Keratinocyte (primary cell): ENCODE data around the gene ODAD2. TPM values are rescaled to one million over a fixed set of nuclear protein-coding genes. Genes with fewer than 3 reads are reported as not detected.

Experiments used
- DNase-seq: peaks from one replicate; pipeline ENCODE4 v3.0.0-alpha.2; 2011; ENCODE audit warnings: low read depth, missing footprints, low spot score
- FAIRE-seq: peaks from 2 replicates; lab custom pipeline; 2011; peaks lifted over from hg19 to GRCh38; lab: Jason Lieb, UNC
- H2AFZ ChIP-seq: 2 replicates; pipeline ENCODE4 v1.6.0; 2012; ENCODE audit warnings: low read length, control low read depth, inconsistent platforms; ENCODE audit not compliant: control insufficient read depth
- H3K27ac ChIP-seq: 2 replicates; pipeline ENCODE4 v1.5.1; 2011; ENCODE audit warnings: low read length; ENCODE audit not compliant: control insufficient read depth, insufficient read depth
- H3K27me3 ChIP-seq: 3 replicates; pipeline ENCODE4 v1.6.0; 2011; ENCODE audit warnings: low read length; ENCODE audit not compliant: control insufficient read depth, insufficient read depth; ENCODE audit errors: extremely low read depth
- H3K36me3 ChIP-seq, 2 experiments: 2 replicates in 1 of 2; 3 replicates in 1 of 2; pipeline ENCODE4 v1.5.1; 2011; ENCODE audit warnings: low read length in 2 of 2, mild to moderate bottlenecking in 1 of 2; ENCODE audit not compliant: control insufficient read depth in 2 of 2, insufficient read depth in 2 of 2; ENCODE audit errors: extremely low read depth in 1 of 2
- H3K4me1 ChIP-seq: 3 replicates; pipeline ENCODE4 v1.5.1; 2011; ENCODE audit warnings: low read length; ENCODE audit not compliant: control insufficient read depth, insufficient read depth; ENCODE audit errors: extremely low read depth
- H3K4me2 ChIP-seq: 3 replicates; pipeline ENCODE4 v1.6.0; 2011; ENCODE audit warnings: low read depth, low read length; ENCODE audit not compliant: control insufficient read depth, insufficient read depth; ENCODE audit errors: extremely low read depth
- H3K4me3 ChIP-seq, 3 experiments: fragments of 200-600 bp in 1 of 3; sonication (generic) in 1 of 3; 2 replicates in 2 of 3; 3 replicates in 1 of 3; pipeline ENCODE4 v1.5.1; 2011 to 2016; ENCODE audit warnings: low read length in 3 of 3, mild to moderate bottlenecking in 3 of 3, control low read depth in 2 of 3, inconsistent platforms in 1 of 3, low read depth in 1 of 3, mixed read lengths in 1 of 3, mixed run types in 1 of 3, moderate library complexity in 1 of 3; ENCODE audit not compliant: control insufficient read depth in 2 of 3, insufficient read depth in 2 of 3; ENCODE audit errors: extremely low read depth in 1 of 3
- H3K79me2 ChIP-seq: 2 replicates; pipeline ENCODE4 v1.6.0; 2012; ENCODE audit warnings: low read length; ENCODE audit not compliant: control insufficient read depth, insufficient read depth
- H3K9ac ChIP-seq: 3 replicates; pipeline ENCODE4 v1.6.0; 2011; ENCODE audit warnings: low read length; ENCODE audit not compliant: control insufficient read depth, insufficient read depth; ENCODE audit errors: extremely low read depth
- H3K9me1 ChIP-seq: 3 replicates; pipeline ENCODE4 v1.6.0; 2011; ENCODE audit warnings: low read length; ENCODE audit not compliant: control insufficient read depth, insufficient read depth; ENCODE audit errors: extremely low read depth
- H3K9me3 ChIP-seq: 2 replicates; pipeline ENCODE4 v1.5.1; 2012; ENCODE audit warnings: low read depth, low read length; ENCODE audit not compliant: control insufficient read depth
- H4K20me1 ChIP-seq: 3 replicates; pipeline ENCODE4 v1.6.0; 2011; ENCODE audit warnings: low read length; ENCODE audit not compliant: control insufficient read depth, insufficient read depth; ENCODE audit errors: extremely low read depth
- CTCF ChIP-seq, 3 experiments: IDR thresholded peaks in 1 of 3; conservative IDR thresholded peaks in 1 of 3; optimal IDR thresholded peaks in 1 of 3; 2 replicates in 2 of 3; 3 replicates in 1 of 3; pipeline versions ENCODE3 to v1.5.1; 2011; ENCODE audit warnings: low read length in 3 of 3, mild to moderate bottlenecking in 3 of 3, moderate library complexity in 2 of 3, control low read depth in 1 of 3, inconsistent platforms in 1 of 3; ENCODE audit not compliant: insufficient read depth in 2 of 3; ENCODE audit errors: extremely low read depth in 1 of 3
- EZH2 ChIP-seq: IDR thresholded peaks from one replicate; pipeline ENCODE4 v1.6.1; 2012; ENCODE audit warnings: inconsistent platforms, mild to moderate bottlenecking, low read length, moderate library complexity
- dilution Hi-C: fragments of 300-500 bp; cut with MboI; formaldehyde crosslinking; loops from one replicate; pipeline ENCODE4 v1.7.0; 2020; ENCODE audit warnings: low sequenced_read_pairs; ENCODE audit not compliant: extremely low pct_ligation_motif_present
- polyA plus RNA-seq, 5 experiments: library from polyadenylated mRNA; depleted of rRNA in 3 of 5; stranded (reverse) in 3 of 5; stranded (forward) in 1 of 5; unstranded in 1 of 5; fragments of >200 nt; gene quantifications; 1 replicate in 1 of 5; 2 replicates in 3 of 5; 3 replicates in 1 of 5; pipeline versions ENCODE4 v1.2.1 to v1.2.3, GENCODE V29; 2011 to 2012; ENCODE audit warnings: missing spikeins in 2 of 5, low read depth in 1 of 5, low replicate concordance in 1 of 5

ODAD2 gene
- polyA plus RNA-seq, 1 donor (not counting 4 experiments of a cell fraction or from before 2014, with no cell fraction given) = not detected

- dilution Hi-C loops = no loop called here
- no peaks in the 10 kb centered on the region for H3K4me1 ChIP-seq
- no peak overlapping the region for H3K4me3 ChIP-seq
- DNase-seq (no peak), FAIRE-seq (no peak)
- H3K36me3 ChIP-seq = no peaks in the 10 kb centered on the region
- no peak overlapping the region for H3K9ac ChIP-seq
- H3K79me2 ChIP-seq = no peaks in the 10 kb centered on the region
- no peaks in the 10 kb centered on the region for H3K27me3 ChIP-seq
- H2AFZ ChIP-seq = no peak overlapping the region
- H3K27ac ChIP-seq = no peak overlapping the region
- no peaks in the 10 kb centered on the region for H3K9me3 ChIP-seq
- TF ChIP-seq CTCF (optimal IDR thresholded peaks at IDR 0.05 in 1 of 3, IDR thresholded peaks at IDR 0.05 in 1 of 3, conservative IDR thresholded peaks at IDR 0.05 in 1 of 3; ENCODE audit: extremely low read depth in 1 of 3, insufficient read depth in 2 of 3, low read length in 3 of 3) (no peak), EZH2 (no peak)
- H3K4me2 ChIP-seq = no peak overlapping the region
- H3K9me1 ChIP-seq = no peaks in the 10 kb centered on the region
- no peaks in the 10 kb centered on the region for H4K20me1 ChIP-seq
These were observed 47.7 kb upstream of the ODAD2 start for GRCh38 chr10:28046579-28046978.

- dilution Hi-C loops = no loop called here
- Histone ChIP-seq H2AFZ (no peak overlapping the region), H3K9ac (no peak overlapping the region), H3K36me3 (no peaks in the 10 kb centered on the region), H3K4me2 (no peak overlapping the region), H3K27ac (no peak overlapping the region), H3K9me3 (no peaks in the 10 kb centered on the region), H3K4me1 (no peaks in the 10 kb centered on the region), H3K79me2 (no peaks in the 10 kb centered on the region), H3K9me1 (no peaks in the 10 kb centered on the region), H4K20me1 (no peaks in the 10 kb centered on the region), H3K27me3 (no peaks in the 10 kb centered on the region), H3K4me3 (no peak overlapping the region)
- TF ChIP-seq CTCF (optimal IDR thresholded peaks at IDR 0.05 in 1 of 3, IDR thresholded peaks at IDR 0.05 in 1 of 3, conservative IDR thresholded peaks at IDR 0.05 in 1 of 3; ENCODE audit: extremely low read depth in 1 of 3, insufficient read depth in 2 of 3, low read length in 3 of 3) (no peak), EZH2 (no peak)
- FAIRE-seq (no peak), DNase-seq (no peak)
These were observed 45.1 kb upstream of the ODAD2 start for GRCh38 chr10:28043941-28044340.
